ENCODE data around the gene NDUFAF8. TPM values are rescaled to one million over a fixed set of nuclear protein-coding genes. Genes with fewer than 3 reads are reported as not detected.

Gene NDUFAF8
- total and polyA plus RNA-seq, 3 donors from 2014 or later, result 61.1 to 63.4 (median 62.5) TPM

DNA sequence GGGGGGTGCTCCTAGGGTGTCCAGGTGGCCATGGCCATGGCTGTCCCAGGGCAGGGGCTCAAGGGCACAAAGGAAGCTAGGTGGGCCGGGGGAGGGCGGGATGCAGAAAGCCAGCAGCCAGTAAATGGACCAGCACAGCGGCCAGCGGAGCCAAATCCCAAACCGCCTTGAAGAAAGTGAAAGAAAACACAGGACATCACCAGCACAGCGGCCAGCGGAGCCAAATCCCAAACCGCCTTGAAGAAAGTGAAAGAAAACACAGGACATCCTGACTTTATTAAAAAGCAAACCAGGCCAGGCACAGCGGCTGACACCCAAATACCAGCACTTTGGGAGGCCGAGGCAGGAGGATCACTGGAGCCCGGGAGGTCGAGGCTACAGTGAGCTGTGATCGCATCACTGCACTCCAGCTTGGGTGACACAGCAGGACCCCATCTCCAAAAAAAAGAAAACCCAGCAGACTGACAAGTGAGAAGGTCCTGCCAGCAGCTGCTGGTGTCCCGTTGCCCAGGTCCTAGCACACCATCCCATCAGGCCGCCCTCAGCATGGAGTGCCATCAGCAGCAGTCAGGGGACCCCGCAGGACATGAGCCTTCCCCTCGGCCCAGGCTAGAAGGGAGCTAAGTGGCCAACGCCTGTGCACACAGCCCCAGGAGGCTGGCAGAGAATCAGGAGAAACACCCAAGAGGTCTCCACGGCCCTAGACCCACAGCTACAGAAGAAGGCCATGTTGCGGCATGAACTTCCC lies 39.0 kb downstream of the NDUFAF8 start:
- peak; percentile 38 for DNase-seq
- peak overlapping the region; percentile 59 to 61 for H3K27ac ChIP-seq
- H3K4me1 ChIP-seq, result peaks cover 4% of the 10 kb centered on the region
- intact Hi-C loops (cut with DNase I; ENCODE audit: low total_unique reads), result no loop called here
- H3K9me3 ChIP-seq, result no peaks in the 10 kb centered on the region
- H3K27me3 ChIP-seq, result no peaks in the 10 kb centered on the region
- no peak for TF ChIP-seq POLR2A (IDR thresholded peaks at IDR 0.05)
- TF ChIP-seq, protein P1, sequence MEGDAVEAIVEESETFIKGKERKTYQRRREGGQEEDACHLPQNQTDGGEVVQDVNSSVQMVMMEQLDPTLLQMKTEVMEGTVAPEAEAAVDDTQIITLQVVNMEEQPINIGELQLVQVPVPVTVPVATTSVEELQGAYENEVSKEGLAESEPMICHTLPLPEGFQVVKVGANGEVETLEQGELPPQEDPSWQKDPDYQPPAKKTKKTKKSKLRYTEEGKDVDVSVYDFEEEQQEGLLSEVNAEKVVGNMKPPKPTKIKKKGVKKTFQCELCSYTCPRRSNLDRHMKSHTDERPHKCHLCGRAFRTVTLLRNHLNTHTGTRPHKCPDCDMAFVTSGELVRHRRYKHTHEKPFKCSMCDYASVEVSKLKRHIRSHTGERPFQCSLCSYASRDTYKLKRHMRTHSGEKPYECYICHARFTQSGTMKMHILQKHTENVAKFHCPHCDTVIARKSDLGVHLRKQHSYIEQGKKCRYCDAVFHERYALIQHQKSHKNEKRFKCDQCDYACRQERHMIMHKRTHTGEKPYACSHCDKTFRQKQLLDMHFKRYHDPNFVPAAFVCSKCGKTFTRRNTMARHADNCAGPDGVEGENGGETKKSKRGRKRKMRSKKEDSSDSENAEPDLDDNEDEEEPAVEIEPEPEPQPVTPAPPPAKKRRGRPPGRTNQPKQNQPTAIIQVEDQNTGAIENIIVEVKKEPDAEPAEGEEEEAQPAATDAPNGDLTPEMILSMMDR (IDR thresholded peaks at IDR 0.05), result no peak
- no peak overlapping the region for H3K4me3 ChIP-seq
- H3K36me3 ChIP-seq (ENCODE audit: low read depth, missing control alignments), result no peaks in the 10 kb centered on the region
- WGBS, 2 donors, result 69 to 73% methylated on average over 14 to 20 of the region's 20 CpGs

DNA sequence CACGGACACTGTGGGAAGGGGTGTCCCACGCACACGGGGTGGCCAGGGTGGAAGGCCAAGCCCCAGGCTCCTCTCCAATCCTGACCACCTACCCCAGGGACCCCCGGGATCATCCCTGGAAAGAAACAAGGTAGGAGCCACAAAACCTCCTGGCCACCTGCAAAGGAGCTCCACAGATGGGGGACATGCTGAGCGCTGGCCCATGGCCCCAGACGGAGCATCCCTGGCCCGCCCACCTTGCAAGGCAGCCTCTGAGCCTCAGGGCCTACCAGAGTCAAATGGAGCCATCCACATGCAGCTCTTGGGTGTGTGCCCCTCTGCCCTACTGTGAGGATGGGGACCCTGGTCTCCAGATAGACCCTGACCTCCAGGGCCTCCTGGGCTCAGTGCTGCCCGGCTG lies 39.7 kb downstream of the NDUFAF8 start:
- H3K36me3 ChIP-seq (ENCODE audit: low read depth, missing control alignments), result no peaks in the 10 kb centered on the region
- DNase-seq, result no peak
- 92 to 93% methylated on average over 6 to 8 of the region's 8 CpGs for WGBS, 2 donors
- peaks cover 4% of the 10 kb centered on the region for H3K4me1 ChIP-seq
- H3K4me3 ChIP-seq, result no peak overlapping the region
- intact Hi-C loops (cut with DNase I; ENCODE audit: low total_unique reads), result no loop called here
- no peak for TF ChIP-seq POLR2A (IDR thresholded peaks at IDR 0.05)
- TF ChIP-seq, protein P1 (IDR thresholded peaks at IDR 0.05), result no peak
- H3K9me3 ChIP-seq, result no peaks in the 10 kb centered on the region
- H3K27ac ChIP-seq, result no peak overlapping the region
- H3K27me3 ChIP-seq, result no peaks in the 10 kb centered on the region

DNA sequence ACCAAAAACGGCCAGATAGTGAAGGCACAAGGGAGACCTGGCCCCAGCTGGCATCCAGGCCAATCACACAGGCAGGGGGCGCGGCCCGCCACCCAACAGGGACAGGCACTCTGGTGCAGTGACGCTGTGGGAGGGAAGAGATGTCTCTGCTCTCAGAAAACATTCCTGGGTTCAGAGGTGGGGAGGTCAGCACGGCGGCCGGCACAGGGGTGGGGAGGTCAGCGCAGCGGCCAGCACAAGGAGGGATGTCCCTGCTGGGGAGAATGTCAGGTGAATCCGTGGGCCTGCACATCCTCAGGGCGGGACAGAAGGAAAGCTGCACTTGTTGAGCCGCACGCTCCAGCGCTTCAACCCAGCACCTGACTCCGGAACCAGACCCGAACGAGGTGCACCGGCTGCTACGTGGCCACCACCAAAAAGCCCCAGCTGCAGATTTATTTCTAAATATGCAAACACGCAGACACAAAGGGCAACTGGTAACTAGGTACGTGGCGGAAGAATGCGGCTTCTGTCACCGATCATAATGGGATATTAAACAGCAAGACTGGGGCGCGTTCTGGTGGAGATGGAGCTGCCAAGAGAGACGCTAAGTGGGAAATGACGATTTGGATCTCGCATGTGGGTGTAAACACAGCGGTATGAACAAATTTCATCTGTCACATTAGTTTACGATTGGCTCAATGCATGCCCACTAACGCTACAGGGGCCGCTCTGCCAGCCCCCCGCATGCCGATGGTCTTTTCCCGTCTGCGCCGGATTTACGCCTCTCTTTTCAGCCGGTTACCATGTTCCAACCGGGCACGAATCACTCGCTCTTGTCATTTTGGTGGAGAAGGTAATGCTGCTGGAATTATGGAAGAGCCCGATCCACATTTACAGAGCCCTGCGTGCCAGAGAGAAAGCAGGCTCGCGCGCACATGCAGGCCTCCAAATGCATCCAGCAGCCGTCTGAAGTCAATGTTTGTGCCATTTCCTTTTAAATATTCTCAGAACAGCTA lies 40.5 kb downstream of the NDUFAF8 start:
- DNase-seq, result no peak

DNA sequence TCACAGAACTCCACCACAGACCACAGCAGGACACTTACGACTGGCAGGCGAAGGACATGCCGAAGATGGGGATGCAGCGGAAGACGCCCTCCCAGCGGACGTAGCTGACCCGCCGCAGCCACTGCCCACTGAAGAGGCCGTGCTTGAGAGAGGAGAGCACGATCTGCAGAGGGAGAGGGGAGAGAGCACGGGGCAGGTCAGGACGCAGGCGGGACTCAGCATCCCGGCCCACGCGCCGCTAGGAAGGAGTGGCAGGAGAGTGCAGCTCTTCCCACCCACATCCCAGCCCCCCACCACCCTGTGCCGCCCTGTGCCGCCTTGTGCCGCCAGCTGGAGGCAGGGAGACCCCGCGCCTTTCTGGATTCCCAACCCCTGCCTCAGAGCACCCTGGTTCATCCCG lies 41.5 kb downstream of the NDUFAF8 start:
- Histone ChIP-seq H3K4me3 (no peak overlapping the region), H3K9me3 (no peaks in the 10 kb centered on the region), H3K27ac (no peak overlapping the region), H3K27me3 (no peaks in the 10 kb centered on the region), H3K36me3 (ENCODE audit: low read depth, missing control alignments) (no peaks in the 10 kb centered on the region), H3K4me1 (peaks cover 6% of the 10 kb centered on the region)
- TF ChIP-seq, protein P1 (IDR thresholded peaks at IDR 0.05), result no peak
- no peak for TF ChIP-seq POLR2A (IDR thresholded peaks at IDR 0.05)
- intact Hi-C loops (cut with DNase I; ENCODE audit: low total_unique reads), result no loop called here
- 92 to 96% methylated on average over 19 to 24 of the region's 24 CpGs for WGBS, 2 donors
- DNase-seq, result no peak

More for the DNA sequence above, 40.5 kb downstream of the NDUFAF8 start:
- Histone ChIP-seq H3K36me3 (ENCODE audit: low read depth, missing control alignments) (no peaks in the 10 kb centered on the region), H3K9me3 (no peaks in the 10 kb centered on the region), H3K4me3 (no peak overlapping the region), H3K27ac (no peak overlapping the region), H3K4me1 (peaks cover 4% of the 10 kb centered on the region), H3K27me3 (no peaks in the 10 kb centered on the region)
- 96 to 97% methylated on average over 44 to 50 of the region's 50 CpGs for WGBS, 2 donors
- TF ChIP-seq, protein P1 (IDR thresholded peaks at IDR 0.05), result no peak
- TF ChIP-seq POLR2A (IDR thresholded peaks at IDR 0.05), result no peak
- intact Hi-C loops (cut with DNase I; ENCODE audit: low total_unique reads), result no loop called here
